GM12892 (cell line): ENCODE data around the gene PDZRN3.

Experiments used
- POLR2A ChIP-seq: IDR thresholded peaks from 2 replicates; pipeline ENCODE4 v1.6.1; 2011; ENCODE audit warnings: low read depth, low read length, control low read depth
- POLR2AphosphoS5 ChIP-seq: IDR thresholded peaks from 2 replicates; pipeline ENCODE4 v1.6.1; 2011; ENCODE audit warnings: low read depth, low read length, control low read depth
- TAF1 ChIP-seq: IDR thresholded peaks from 2 replicates; pipeline ENCODE4 v1.6.1; 2011; ENCODE audit warnings: low read depth, mild to moderate bottlenecking, control low read depth, low read length, borderline replicate concordance

DNA sequence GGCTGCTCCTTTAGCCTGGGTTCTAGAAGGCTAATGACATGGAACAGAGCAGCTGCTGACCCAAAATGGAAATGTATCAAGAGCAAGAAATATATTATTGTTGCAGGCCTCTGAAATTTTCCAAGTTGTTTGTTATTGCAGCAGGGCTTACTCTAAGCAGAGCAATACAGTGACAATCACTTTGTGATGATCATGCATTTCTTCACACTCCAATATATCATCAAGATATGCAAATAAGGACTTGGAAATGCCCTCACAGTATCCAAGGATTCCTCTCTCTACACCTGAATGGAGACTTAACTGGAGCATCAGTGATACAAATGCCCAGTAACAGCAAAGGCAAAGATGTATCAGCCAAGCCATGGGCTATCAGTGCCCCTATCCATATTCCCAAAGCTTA is 89.6 kb downstream of the PDZRN3 start:
- no peak for TF ChIP-seq POLR2A
- TF ChIP-seq POLR2AphosphoS5: no peak
- TF ChIP-seq TAF1: no peak
